Epithelial cell of proximal tubule (primary cell): Measurements from ENCODE around the gene TSGA10IP. TPM values are rescaled to one million over a fixed set of nuclear protein-coding genes. Genes with fewer than 3 reads are reported as not detected.

ENCODE experiments used
- DNase-seq: peaks from one replicate; pipeline ENCODE4 v3.0.0-alpha.2; 2011; ENCODE audit warnings: low read depth
- H3K4me3 ChIP-seq: 2 replicates; pipeline ENCODE4 v1.5.1; 2011; ENCODE audit warnings: low read depth, mild to moderate bottlenecking, low read length
- total RNA-seq: library from RNA; depleted of rRNA; stranded (reverse); fragments of >200 nt; gene quantifications from 2 replicates; pipeline ENCODE4 v1.2.3, GENCODE V29; 2015
- TF ChIP-seq, protein P1 (sequence below): conservative IDR thresholded peaks from 2 replicates; pipeline ENCODE4 v1.5.1; 2012; ENCODE audit warnings: low read depth, mild to moderate bottlenecking, low read length

Gene TSGA10IP
- not detected in 2 replicates for total RNA-seq

DNA sequence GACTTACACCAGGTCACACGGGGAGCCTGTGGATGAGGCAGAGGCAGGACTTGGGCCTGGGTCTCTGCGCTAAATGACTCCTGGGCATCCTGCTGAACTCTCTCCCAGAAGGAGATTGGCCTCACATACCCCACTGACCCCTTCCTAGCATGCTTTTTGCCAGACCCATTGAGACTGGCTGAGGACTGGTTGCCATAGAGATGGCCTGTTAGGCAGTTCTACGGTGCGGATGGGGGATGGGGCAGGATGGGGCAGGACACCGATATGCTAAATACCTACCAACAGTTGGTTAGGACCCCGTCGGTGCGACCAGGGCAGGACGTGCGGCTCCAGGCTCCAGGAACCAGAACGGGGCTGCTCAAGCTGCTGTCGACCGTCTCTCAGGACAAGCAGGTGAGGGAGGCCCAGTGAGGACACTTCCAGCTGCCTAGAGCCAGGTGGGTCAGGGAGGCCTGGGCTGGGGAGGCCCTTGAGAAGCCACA is at the start of gene TSGA10IP:
TSS of gene TSGA10IP (plus strand) at position 51 of the 482 bp plus-strand sequence. CDS start at position 247, 196 bp downstream.
- H3K4me3 ChIP-seq, result no peak within 1 kb of the TSS
- TF ChIP-seq, protein P1, sequence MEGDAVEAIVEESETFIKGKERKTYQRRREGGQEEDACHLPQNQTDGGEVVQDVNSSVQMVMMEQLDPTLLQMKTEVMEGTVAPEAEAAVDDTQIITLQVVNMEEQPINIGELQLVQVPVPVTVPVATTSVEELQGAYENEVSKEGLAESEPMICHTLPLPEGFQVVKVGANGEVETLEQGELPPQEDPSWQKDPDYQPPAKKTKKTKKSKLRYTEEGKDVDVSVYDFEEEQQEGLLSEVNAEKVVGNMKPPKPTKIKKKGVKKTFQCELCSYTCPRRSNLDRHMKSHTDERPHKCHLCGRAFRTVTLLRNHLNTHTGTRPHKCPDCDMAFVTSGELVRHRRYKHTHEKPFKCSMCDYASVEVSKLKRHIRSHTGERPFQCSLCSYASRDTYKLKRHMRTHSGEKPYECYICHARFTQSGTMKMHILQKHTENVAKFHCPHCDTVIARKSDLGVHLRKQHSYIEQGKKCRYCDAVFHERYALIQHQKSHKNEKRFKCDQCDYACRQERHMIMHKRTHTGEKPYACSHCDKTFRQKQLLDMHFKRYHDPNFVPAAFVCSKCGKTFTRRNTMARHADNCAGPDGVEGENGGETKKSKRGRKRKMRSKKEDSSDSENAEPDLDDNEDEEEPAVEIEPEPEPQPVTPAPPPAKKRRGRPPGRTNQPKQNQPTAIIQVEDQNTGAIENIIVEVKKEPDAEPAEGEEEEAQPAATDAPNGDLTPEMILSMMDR, result no peak
- no peak for DNase-seq

DNA sequence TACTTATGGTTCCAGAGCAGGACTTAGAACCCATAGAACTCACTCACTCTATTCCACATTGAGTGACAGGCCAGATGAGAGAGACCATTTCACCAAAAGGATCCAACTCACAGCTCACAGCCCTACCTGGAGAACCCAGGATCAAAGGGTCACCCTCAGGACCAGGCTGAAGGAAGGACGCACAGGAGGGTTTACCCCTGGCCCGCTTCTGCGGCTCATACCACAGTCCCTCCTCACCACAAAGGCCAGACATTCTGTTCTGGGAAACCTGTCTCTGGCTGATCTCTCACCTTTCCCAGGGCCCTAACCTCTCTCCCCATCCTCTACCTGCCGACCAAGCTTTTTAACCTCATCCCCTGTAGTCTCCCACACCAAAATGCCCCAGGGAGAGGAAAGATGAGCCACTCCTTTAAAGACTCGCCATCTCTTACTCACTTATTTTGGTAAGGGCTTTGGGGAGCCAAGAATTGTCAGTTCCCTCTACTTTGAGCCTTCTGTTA is 49.7 kb upstream of the TSGA10IP start:
- H3K4me3 ChIP-seq, result no peak overlapping the region
- no peak for DNase-seq
- TF ChIP-seq, protein P1, result no peak

DNA sequence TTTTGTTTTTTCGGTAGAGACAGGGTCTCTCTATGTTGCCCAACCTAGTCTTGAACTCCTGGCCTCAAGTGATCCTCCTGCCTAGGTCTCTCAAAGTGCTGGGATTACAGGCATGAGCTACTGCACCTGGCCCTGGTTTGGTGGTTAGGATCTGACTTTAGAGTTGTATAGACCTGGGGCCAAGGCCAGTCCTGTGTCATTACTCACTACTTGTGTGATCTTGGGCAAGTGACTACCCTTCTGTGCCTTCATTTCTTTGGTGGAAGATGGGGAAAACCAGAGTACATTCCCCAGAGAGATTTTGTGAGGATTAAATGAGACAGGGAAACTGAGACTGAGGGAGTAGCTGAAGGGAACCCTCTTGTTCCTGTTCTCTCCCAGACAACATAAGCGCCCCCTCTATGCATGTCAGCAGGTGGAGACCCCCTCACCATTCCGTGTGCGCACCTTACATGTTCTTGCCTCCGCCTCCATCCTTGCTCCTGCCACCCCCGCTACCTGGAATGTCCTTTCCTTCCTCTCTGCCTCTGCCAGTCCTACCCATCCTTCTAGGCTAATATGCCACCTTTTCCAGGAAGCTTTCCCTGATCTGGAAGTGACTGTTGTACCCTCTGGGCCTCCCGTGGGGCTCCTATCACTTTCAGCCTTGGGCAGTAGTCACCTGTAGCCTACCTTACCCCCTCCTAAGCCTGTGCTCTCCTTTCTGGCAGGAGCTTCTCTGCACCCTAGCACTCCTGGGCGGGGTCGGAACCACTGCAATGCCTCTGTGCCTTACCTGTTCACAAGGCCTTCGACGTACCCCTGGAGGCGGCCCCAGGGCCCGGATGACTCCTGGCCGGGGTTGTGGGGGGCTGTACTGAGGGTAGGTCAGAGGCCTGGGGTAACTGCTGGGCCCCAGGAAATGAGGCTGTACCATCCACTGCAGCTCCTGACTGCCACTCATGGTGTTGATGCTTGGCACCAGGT is 49.0 kb upstream of the TSGA10IP start:
- DNase-seq, result no peak
- TF ChIP-seq, protein P1, result no peak
- no peak overlapping the region for H3K4me3 ChIP-seq

DNA sequence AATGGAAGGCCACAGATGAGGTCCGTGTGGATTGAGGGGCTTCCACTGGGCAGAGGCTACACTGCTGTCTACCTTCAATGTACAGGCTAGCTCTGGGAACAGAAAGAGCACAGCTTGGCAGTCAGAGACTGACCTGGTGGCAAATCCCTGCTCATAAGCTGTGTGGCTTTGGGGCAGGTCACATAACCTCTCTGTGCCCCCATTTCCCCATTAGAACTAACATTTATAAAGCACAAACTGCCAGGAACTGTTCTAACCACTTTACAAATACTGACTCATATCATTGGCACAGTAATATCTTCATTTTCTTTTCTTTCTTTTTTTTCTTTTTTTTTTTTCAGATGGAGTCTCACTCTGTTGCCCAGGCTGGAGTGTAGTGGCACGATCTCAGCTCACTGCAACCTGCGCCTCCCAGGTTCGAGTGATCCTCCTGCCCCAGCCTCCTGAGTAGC is 48.2 kb upstream of the TSGA10IP start:
- H3K4me3 ChIP-seq, result no peak overlapping the region
- TF ChIP-seq, protein P1, result no peak
- no peak for DNase-seq

DNA sequence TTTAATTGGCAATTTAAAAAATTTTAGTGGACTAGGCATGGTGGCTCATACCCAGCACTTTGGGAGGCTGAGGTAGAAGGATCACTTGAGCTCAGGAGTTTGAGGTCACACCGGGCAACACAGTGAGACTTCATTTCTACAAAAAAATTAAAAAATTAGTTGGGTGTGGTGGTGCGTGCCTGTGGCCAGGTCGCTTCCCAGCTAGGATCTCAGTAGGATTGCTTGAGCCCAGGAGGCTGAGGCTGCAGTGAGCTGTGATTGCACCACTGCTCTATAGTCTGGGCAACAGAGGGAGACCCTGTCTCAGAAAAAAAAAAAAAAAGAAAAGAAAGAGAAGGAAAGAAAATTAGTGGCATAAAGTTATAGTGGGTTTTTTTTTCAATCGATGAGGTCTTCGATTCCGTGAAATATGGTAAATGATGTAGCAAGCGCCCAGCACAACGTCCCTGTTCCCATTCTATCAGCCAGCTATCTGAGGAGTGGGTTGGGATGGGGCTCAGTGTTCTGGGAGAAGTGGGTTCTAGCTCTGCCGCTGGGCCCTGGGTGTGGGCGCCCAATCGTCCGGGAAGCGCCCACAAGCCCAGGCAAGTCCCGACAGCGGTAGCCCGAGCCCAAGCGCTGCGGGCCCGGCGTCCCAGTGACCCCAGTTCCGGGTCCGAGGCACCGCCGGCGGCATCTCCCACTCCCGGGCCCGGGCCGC is 46.5 kb upstream of the TSGA10IP start:
- no peak for DNase-seq
- TF ChIP-seq, protein P1, result no peak
- peak overlapping the region; percentile 80 for H3K4me3 ChIP-seq

DNA sequence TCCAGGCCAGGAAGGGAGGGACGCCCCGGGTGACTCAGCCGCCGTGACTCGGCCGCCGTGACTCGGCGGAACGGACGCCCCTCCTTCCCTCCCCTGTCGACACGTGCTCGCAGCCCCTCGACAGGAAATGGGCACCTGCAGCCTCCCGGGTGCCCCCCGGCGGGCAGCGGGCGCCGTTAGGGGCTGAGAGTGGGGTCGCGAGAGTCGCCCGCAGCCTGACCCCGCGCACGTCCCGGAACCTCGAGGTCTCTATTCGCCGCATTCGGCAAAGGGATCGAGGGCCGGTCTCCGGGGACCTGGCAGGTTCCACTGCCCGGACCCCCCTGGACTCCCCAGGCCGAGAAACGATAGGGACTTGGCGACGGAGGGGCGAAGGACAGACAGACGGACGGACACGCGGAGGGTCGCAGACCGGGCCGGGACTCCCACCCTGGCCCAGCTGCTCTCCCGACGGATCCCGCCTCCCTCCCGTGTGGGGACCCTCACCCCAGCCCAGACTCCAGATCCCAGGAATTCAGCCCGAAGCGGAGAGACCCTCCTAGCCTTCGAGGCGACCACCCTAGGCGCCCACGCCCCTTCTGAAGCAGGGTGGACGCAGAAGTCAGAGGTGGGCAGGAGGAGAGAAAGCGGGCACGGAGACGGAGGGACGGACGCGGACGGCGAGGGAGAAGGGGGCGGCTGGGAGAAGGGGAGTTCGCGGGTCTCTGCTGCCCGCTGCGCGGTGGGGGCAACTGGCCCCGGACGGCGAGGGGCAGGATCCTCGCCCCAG is 45.7 kb upstream of the TSGA10IP start:
- H3K4me3 ChIP-seq, result peak overlapping the region; percentile 80
- TF ChIP-seq, protein P1, result no peak
- no peak for DNase-seq
